Breast epithelium (tissue), 4 donors: ENCODE results near the gene MSL1. TPM values are rescaled to one million over a fixed set of nuclear protein-coding genes. Genes with fewer than 3 reads are reported as not detected.
A peak's percentile ranks its signal among the peaks of the same experiment; 100 is the strongest.

Experiments
- DNase-seq, 2 donors: peaks; one replicate each; pipeline ENCODE4 v3.0.0-alpha.2; 2019; ENCODE audit warnings: low spot score in 2 of 2
- H3K27ac ChIP-seq, 2 donors: fragments of 200-600 bp; sonication (generic) in 1 of 2; one replicate each; pipeline ENCODE4 v1.5.1; 2016 to 2019; ENCODE audit warnings: mild to moderate bottlenecking in 1 of 2
- H3K27me3 ChIP-seq, 2 donors: fragments of 200-600 bp; sonication (generic) in 1 of 2; one replicate each; pipeline versions ENCODE4 v1.5.1 to v1.6.0; 2017 to 2019; ENCODE audit warnings: control low read depth in 1 of 2, mild to moderate bottlenecking in 1 of 2
- H3K36me3 ChIP-seq: fragments of 200-600 bp; one replicate; pipeline ENCODE4 v1.5.1; 2019
- H3K4me1 ChIP-seq, 2 donors: fragments of 200-600 bp; sonication (generic); one replicate each; pipeline ENCODE4 v1.5.1; 2016 to 2019; ENCODE audit warnings: control low read depth in 1 of 2
- H3K4me3 ChIP-seq, 3 donors: fragments of 200-600 bp; sonication (generic); 1 replicate in 2 of 3; 2 replicates in 1 of 3; pipeline ENCODE4 v1.5.1; 2016 to 2019; ENCODE audit warnings: mild to moderate bottlenecking in 3 of 3, moderate library complexity in 2 of 3
- H3K9me3 ChIP-seq, 2 donors: fragments of 200-600 bp; sonication (generic) in 1 of 2; one replicate each; pipeline ENCODE4 v1.5.1; 2016 to 2019; ENCODE audit warnings: control low read depth in 1 of 2
- POLR2A ChIP-seq: fragments of 450-650 bp; IDR thresholded peaks from one replicate; pipeline ENCODE4 v1.6.1; 2016; ENCODE audit warnings: antibody characterized with exemption, mild to moderate bottlenecking, moderate library complexity
- POLR2AphosphoS5 ChIP-seq, 3 donors: sonication (generic); formaldehyde crosslinking; IDR thresholded peaks; one replicate each; pipeline ENCODE4 v1.6.1; 2017; ENCODE audit warnings: antibody characterized with exemption in 3 of 3
- intact Hi-C: fragments of 100-400 bp; cut with DNase I; formaldehyde crosslinking; loops from one replicate; pipeline ENCODE4 v1.15.1; 2023; ENCODE audit warnings: low total_unique reads
- total RNA-seq, 3 donors: library from RNA; depleted of rRNA; stranded (reverse); fragments of >200 nt; gene quantifications; one replicate each; pipeline ENCODE4 v1.1.0, GENCODE V29; 2016
- TF ChIP-seq, protein P1 (sequence below), 3 donors: fragments of 450-650 bp; IDR thresholded peaks; one replicate each; pipeline ENCODE4 v1.5.1; 2016 to 2017; ENCODE audit warnings: antibody characterized with exemption in 3 of 3, mild to moderate bottlenecking in 3 of 3, moderate library complexity in 3 of 3

The MSL1 gene
- total RNA-seq, 3 donors from 2014 or later: 49.3 to 79.3 (median 78.2) TPM

DNA sequence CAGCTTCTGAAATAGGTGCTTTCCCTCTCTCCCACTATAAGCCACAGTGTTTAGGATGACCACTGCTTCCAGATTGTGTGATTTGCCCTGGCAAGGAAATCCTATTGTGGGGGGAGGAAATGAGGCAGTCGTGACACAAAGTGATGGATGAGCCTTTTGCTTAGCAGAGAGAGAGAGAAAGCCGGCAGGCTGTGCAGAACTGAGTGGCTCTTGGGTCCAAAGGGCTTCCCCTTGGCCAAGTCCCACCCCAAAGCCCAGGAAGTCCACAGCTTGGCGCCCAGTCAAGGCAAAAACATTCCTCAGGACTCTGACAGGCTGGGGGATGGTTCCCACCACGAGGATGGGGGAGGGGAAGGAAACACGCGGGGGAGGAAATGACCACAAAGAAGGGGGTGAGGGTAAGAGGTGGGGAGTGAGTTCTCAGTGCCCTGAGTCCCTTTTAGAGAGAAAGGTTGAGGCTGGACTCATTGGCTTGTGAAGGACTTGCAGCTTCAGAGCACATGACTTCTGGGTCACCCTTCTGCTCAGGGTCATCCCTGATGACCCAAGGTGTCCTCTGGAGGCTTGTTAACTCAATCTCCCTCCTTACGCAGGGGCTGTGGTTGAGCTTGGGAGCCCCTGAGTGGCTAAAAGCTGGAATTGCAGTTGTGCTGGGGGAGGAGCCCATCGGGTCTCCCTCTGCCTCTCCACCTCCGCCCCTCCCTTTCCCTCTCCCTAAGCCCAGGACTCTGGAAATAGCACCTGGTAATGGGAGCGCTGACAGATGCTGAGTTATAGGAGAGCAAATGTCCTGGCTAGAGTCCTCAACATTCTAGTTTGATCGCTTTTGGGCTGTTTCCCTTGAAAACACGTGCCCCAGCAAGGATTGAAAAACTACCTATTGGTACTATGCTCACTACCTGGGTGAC is 10.3 kb upstream of the MSL1 start:
- Histone ChIP-seq H3K4me3 (peak overlapping the region in 2 of 3 donors; percentile 2 to 40), H3K27me3 (no peaks in the 10 kb centered on the region), H3K9me3 (no peaks in the 10 kb centered on the region), H3K27ac (peak overlapping the region; percentile 98 to 99), H3K36me3 (no peaks in the 10 kb centered on the region), H3K4me1 (peaks cover 3 to 62% of the 10 kb centered on the region in 2 donors)
- peak; percentile 82 to 91 for DNase-seq
- TF ChIP-seq POLR2AphosphoS5 (IDR thresholded peaks at IDR 0.05): peak; percentile 71 to 89 (median 74)
- TF ChIP-seq, protein P1, sequence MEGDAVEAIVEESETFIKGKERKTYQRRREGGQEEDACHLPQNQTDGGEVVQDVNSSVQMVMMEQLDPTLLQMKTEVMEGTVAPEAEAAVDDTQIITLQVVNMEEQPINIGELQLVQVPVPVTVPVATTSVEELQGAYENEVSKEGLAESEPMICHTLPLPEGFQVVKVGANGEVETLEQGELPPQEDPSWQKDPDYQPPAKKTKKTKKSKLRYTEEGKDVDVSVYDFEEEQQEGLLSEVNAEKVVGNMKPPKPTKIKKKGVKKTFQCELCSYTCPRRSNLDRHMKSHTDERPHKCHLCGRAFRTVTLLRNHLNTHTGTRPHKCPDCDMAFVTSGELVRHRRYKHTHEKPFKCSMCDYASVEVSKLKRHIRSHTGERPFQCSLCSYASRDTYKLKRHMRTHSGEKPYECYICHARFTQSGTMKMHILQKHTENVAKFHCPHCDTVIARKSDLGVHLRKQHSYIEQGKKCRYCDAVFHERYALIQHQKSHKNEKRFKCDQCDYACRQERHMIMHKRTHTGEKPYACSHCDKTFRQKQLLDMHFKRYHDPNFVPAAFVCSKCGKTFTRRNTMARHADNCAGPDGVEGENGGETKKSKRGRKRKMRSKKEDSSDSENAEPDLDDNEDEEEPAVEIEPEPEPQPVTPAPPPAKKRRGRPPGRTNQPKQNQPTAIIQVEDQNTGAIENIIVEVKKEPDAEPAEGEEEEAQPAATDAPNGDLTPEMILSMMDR (IDR thresholded peaks at IDR 0.05): peak; percentile 84 to 91 (median 85)
- no peak for TF ChIP-seq POLR2A
- intact Hi-C loops: loop anchor here (10.0 kb wide), 1 partner anchor 47 kb away; the partner anchor contains the start of gene THRA

GRCh38 chr17:40112191-40112711 is 9.5 kb upstream of the MSL1 start:
- peak overlapping the region in 2 of 3 donors; percentile 50 to 63 for H3K4me3 ChIP-seq
- no peaks in the 10 kb centered on the region for H3K9me3 ChIP-seq
- TF ChIP-seq POLR2AphosphoS5 (IDR thresholded peaks at IDR 0.05): no peak
- TF ChIP-seq POLR2A: no peak
- TF ChIP-seq, protein P1 (IDR thresholded peaks at IDR 0.05): no peak
- H3K27ac ChIP-seq: peak overlapping the region; percentile 98 to 99
- H3K4me1 ChIP-seq: peaks cover 3 to 62% of the 10 kb centered on the region in 2 donors
- no peaks in the 10 kb centered on the region for H3K36me3 ChIP-seq
- peak in 1 of 2 donors; percentile 17 for DNase-seq
- no peaks in the 10 kb centered on the region for H3K27me3 ChIP-seq
- intact Hi-C loops: loop anchor here (10.0 kb wide), 1 partner anchor 47 kb away; the partner anchor contains the start of gene THRA

GRCh38 chr17:40112718-40113109 is 9.1 kb upstream of the MSL1 start:
- Histone ChIP-seq H3K9me3 (no peaks in the 10 kb centered on the region), H3K36me3 (no peaks in the 10 kb centered on the region), H3K4me1 (peaks cover 1 to 57% of the 10 kb centered on the region in 2 donors), H3K4me3 (peak overlapping the region in 2 of 3 donors; percentile 50 to 63), H3K27me3 (no peaks in the 10 kb centered on the region), H3K27ac (peak overlapping the region; percentile 98 to 99)
- DNase-seq: peak; percentile 33 to 41
- TF ChIP-seq POLR2A (no peak), POLR2AphosphoS5 (IDR thresholded peaks at IDR 0.05) (no peak)
- TF ChIP-seq, protein P1 (IDR thresholded peaks at IDR 0.05): no peak
- intact Hi-C loops: loop anchor here (10.0 kb wide), 1 partner anchor 48 kb away; the partner anchor contains the start of gene THRA

DNA sequence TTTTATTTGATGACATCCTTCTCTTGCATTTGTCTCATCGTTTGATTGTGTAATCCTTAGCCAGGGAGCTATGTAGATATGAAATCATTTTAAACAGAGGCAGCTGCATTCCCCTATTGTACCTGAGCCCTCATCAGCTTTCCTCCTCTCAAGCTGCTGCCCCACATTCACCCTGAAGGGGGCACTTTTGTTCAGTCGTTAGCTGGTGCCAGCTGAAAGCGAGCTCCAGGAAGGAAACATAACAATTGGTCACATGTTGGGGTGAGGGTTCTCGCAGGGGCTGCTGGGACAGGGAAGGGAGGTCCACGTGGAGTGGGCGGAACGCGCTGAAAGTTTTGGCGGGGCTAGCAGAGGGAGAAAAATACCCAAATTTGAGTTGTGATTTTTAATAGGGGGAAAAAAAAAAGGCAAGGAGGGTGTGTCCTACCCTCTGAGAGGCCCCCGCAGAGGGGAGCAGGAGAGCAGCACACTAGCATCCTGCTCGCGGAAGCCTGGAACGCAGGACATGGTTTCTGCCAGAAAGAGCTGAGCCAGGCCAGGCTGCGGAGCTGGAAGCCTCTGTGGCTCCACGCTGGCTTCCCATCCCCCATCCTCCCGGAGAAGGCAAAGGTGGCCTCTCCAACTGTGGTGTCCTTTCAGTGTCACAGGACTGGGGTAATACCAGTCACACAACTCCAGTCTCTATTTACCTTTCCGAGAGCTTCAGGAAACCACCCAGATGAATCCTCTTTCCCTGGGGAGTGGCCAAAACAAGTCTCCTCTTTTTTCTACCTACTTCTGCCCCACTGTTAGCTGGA is 8.5 kb upstream of the MSL1 start:
- TF ChIP-seq, protein P1 (IDR thresholded peaks at IDR 0.05): peak; percentile 95 to 98 (median 96)
- TF ChIP-seq POLR2AphosphoS5 (IDR thresholded peaks at IDR 0.05): peak; percentile 80 to 91 (median 86)
- TF ChIP-seq POLR2A: no peak
- Histone ChIP-seq H3K4me3 (peak overlapping the region; percentile 39 to 63 (median 50)), H3K27me3 (no peaks in the 10 kb centered on the region), H3K27ac (peak overlapping the region; percentile 98 to 99), H3K9me3 (no peaks in the 10 kb centered on the region), H3K36me3 (no peaks in the 10 kb centered on the region), H3K4me1 (peaks cover 0 to 51% of the 10 kb centered on the region in 2 donors)
- DNase-seq: peak; percentile 93 to 95
- intact Hi-C loops: loop anchor here (10.0 kb wide), 1 partner anchor 49 kb away; the partner anchor contains the start of gene THRA
